H1 (cell line): ENCODE results near the gene SPEN. TPM values are rescaled to one million over a fixed set of nuclear protein-coding genes. Genes with fewer than 3 reads are reported as not detected.

ENCODE experiments used
- CHD1 ChIP-seq: IDR thresholded peaks from 2 replicates; pipeline ENCODE4 v1.6.1; 2012; ENCODE audit warnings: low read depth, low read length, improper control_type of control experiment
- EGR1 ChIP-seq: IDR thresholded peaks from 2 replicates; pipeline ENCODE4 v1.6.1; 2011; ENCODE audit warnings: low read depth, low read length, borderline replicate concordance
- JUN ChIP-seq: IDR thresholded peaks from 2 replicates; pipeline ENCODE4 v1.6.1; 2011; ENCODE audit warnings: low read depth, mild to moderate bottlenecking, improper control_type of control experiment, low read length
- KDM4A ChIP-seq: IDR thresholded peaks from one replicate; pipeline ENCODE4 v1.7.1; 2012; ENCODE audit warnings: low read depth, mild to moderate bottlenecking, moderate library complexity, low read length, inconsistent platforms; ENCODE audit not compliant: severe bottlenecking
- SP1 ChIP-seq: IDR thresholded peaks from 2 replicates; pipeline ENCODE4 v1.6.1; 2011; ENCODE audit warnings: low read depth, low read length
- TAF7 ChIP-seq: optimal IDR thresholded peaks from 2 replicates; pipeline ENCODE3; 2011; ENCODE audit warnings: low read depth, mild to moderate bottlenecking, inconsistent platforms, low read length, moderate library complexity, borderline replicate concordance
- polyA plus RNA-seq, 7 experiments: library from polyadenylated mRNA; depleted of rRNA in 3 of 7; stranded (reverse) in 5 of 7; unstranded in 2 of 7; fragments of >200 nt in 5 of 7; fragments of 200-250 nt in 2 of 7; gene quantifications; 1 replicate in 5 of 7; 2 replicates in 1 of 7; 4 replicates in 1 of 7; pipeline versions ENCODE4 v1.2.1 to v1.2.3, GENCODE V29; 2011 to 2013; ENCODE audit warnings: missing spikeins in 2 of 7, mixed read lengths in 2 of 7
- total RNA-seq: library from RNA; stranded (reverse); fragmentation: NEBNext Ultra II Directional; extraction: Animal tissue kit (Norgen Biotek cat#: 25700); gene quantifications from 2 replicates; pipeline ENCODE4 v1.2.1, GENCODE V29; 2021

SPEN gene
- total and polyA plus RNA-seq, 2 of the 8 experiments (the other 6 are each of a cell fraction or from before 2014, with no cell fraction given), result 12.5 to 52.1 TPM

DNA sequence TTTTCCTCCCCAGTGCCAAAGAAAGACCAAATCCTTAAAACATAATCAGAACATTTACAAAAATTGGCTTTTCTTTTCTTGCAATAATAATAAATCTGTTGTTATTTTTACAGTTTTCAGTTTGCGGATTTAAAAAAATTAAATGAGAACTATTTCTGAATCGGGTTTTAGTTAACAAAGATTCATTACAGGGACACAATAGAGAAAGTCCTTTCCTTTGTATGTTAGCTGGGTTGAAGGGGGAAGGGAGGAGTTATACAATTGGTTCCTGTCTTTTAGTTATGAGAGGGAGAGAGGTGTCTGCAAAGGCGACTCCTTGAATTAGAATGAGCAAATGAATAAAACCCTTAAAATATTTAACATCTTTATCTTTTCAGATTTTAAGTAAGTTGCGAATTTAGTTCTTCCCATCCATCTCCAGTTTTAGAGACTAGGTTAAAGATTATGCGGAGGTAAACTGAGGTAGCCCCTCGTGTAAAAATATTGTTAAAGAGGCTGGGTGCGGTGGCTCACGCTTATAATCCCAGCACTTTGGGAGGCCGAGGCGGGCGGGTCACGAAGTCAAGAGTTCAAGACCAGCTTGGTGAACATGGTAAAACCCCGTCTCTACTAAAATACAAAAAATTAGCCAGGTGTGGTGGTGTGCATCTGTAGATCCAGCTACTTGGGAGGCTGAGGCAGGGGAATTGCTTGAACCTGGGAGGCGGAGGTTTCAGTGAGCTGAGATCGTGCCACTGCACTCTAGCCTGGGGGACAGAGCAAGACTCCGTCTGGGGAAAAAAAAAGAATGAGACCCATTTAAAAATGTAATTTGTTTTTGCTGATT lies 3.9 kb downstream of the SPEN start (continued):
- TF ChIP-seq JUN (no peak), SP1 (no peak), KDM4A (no peak), EGR1 (no peak), TAF7 (no peak), CHD1 (no peak)
